Large intestine (tissue), 3 donors: ENCODE results near the gene CNNM1. TPM values are rescaled to one million over a fixed set of nuclear protein-coding genes. Genes with fewer than 3 reads are reported as not detected.

Source experiments
- DNase-seq, 2 donors: peaks; one replicate each; pipeline versions ENCODE4 v3.0.0 to v3.0.0-alpha.2; 2013
- H3K27ac ChIP-seq: one replicate; pipeline ENCODE4 v1.5.1; 2013; ENCODE audit warnings: low read length
- H3K27me3 ChIP-seq: 2 replicates; pipeline ENCODE4 v1.6.1; 2013; ENCODE audit warnings: low read length; ENCODE audit not compliant: control insufficient read depth, insufficient read depth
- H3K36me3 ChIP-seq: 2 replicates; pipeline ENCODE4 v1.6.1; 2013; ENCODE audit warnings: low read length; ENCODE audit not compliant: control insufficient read depth, insufficient read depth
- H3K4me1 ChIP-seq: one replicate; pipeline ENCODE4 v1.6.1; 2013; ENCODE audit warnings: low read length; ENCODE audit not compliant: control insufficient read depth, insufficient read depth
- H3K4me3 ChIP-seq: one replicate; pipeline ENCODE4 v1.5.1; 2013; ENCODE audit warnings: low read length
- H3K9me3 ChIP-seq: one replicate; pipeline ENCODE4 v1.6.1; 2013; ENCODE audit warnings: mild to moderate bottlenecking, low read depth, low read length, moderate library complexity; ENCODE audit not compliant: control insufficient read depth
- WGBS: methylation state at CpG from one replicate; pipeline ENCODE4 v1.1.5; 2013; ENCODE audit warnings: low lambda C conversion rate; ENCODE audit not compliant: insufficient coverage; 5-methylcytosine and 5-hydroxymethylcytosine counted together
- polyA plus RNA-seq: library from polyadenylated mRNA; unstranded; fragments of 120-200 nt; gene quantifications from one replicate; pipeline ENCODE4 v1.2.1, GENCODE V29; 2013

CNNM1 gene
- polyA plus RNA-seq, 1 donor: 0.79 TPM

DNA sequence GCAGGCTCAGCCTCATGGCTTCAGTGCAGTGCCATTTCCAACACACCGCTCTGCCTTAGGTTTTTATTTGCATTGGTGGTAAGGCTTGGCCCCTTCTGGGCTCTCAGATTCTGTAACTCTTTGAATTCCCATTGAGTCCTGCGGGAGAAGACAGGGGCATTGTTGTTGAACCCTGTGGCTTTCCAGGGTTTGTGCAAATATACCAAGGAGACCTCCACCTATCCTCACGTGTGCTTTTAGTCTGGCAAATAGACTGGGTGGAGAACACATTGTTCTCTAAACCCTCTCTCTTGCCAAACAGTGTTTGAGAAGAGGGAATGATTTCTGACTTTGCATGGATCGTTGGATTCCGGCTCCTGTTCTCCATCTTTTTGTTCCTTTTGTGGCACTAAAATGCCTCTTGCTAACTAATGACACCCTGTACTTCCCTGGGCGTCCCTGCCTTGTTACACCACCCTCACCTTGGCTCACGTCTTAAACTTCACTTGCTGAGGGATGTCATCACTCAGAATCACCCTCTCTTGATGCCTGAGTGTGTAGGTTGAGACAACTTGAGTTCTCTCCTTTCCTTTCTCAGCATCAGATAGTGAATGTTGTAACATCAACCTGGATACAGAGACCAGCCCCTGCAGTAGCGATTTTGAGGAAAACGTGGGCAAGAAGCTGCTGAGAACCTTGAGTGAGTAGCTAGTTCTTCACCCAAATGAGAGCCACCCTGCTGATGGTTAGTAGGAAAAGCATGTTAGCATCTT is 60.7 kb downstream of the CNNM1 start:
- 100% methylated on average over 1 of the region's 9 CpGs for WGBS

DNA sequence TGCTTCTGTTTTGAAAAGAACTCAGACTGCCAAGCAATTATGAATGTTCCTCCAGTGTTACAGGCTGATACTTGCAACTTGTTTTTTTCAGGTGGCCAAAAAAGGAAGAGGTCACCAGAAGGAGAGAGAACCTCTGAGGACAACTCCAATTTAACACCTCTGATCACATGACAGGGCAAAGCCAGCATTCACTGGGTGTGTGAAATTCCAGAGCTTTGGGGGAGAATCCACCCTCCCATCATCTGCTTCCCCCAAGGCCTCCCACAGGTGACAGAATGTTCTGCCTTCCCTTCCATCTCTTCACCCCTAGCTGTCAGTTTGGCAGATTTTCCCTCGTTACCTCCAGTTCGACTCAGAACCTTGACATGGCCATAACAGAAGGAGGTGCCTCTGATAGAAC is 62.2 kb downstream of the CNNM1 start:
- H3K36me3 ChIP-seq: peaks cover 2% of the 10 kb centered on the region
- H3K9me3 ChIP-seq: no peaks in the 10 kb centered on the region
- no peak for DNase-seq
- H3K4me3 ChIP-seq: no peak overlapping the region
- H3K4me1 ChIP-seq: peaks cover 7% of the 10 kb centered on the region
- peaks cover 8% of the 10 kb centered on the region for H3K27me3 ChIP-seq
- 80% methylated on average over 2 of the region's 2 CpGs for WGBS
- no peak overlapping the region for H3K27ac ChIP-seq

More for the DNA sequence above, 60.7 kb downstream of the CNNM1 start:
- Histone ChIP-seq H3K4me3 (no peak overlapping the region), H3K9me3 (no peaks in the 10 kb centered on the region), H3K36me3 (peaks cover 2% of the 10 kb centered on the region), H3K27ac (no peak overlapping the region), H3K4me1 (no peaks in the 10 kb centered on the region), H3K27me3 (peaks cover 11% of the 10 kb centered on the region)
- no peak for DNase-seq

- Histone ChIP-seq H3K27me3 (no peaks in the 10 kb centered on the region), H3K4me1 (peaks cover 7% of the 10 kb centered on the region), H3K4me3 (no peak overlapping the region), H3K9me3 (no peaks in the 10 kb centered on the region), H3K27ac (no peak overlapping the region), H3K36me3 (peaks cover 14% of the 10 kb centered on the region)
- DNase-seq: no peak
- WGBS: no CpG with 5 or more reads among the region's 2 CpGs
Observed at GRCh38 chr10:99393036-99393435, 63.9 kb downstream of the CNNM1 start.

GRCh38 chr10:99393683-99394082 is 64.5 kb downstream of the CNNM1 start:
- H3K27ac ChIP-seq: no peak overlapping the region
- no peak for DNase-seq
- no peaks in the 10 kb centered on the region for H3K27me3 ChIP-seq
- no peaks in the 10 kb centered on the region for H3K9me3 ChIP-seq
- H3K4me3 ChIP-seq: no peak overlapping the region
- H3K4me1 ChIP-seq: peaks cover 7% of the 10 kb centered on the region
- WGBS: no CpG with 5 or more reads among the region's 5 CpGs
- peaks cover 18% of the 10 kb centered on the region for H3K36me3 ChIP-seq

DNA sequence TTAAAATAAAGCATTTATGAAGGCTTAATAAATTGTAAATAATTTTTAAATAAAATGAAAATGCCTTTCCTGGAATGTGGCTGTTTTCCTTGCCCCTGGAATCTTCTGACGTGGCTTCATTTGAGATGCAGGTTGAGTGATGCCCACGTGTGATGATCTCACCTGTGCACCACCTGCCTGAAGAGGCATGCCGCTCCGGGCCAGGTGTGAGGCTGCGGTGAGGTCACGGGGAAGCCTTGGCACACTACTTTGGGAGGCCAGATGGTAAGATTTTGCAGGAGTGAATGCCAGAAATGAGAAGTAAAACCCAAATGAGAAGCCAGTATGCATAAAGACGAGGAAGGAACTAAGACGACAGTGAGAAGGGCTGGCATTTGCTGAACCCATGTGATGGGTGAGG is 65.1 kb downstream of the CNNM1 start:
- H3K4me1 ChIP-seq: peaks cover 7% of the 10 kb centered on the region
- no peak overlapping the region for H3K4me3 ChIP-seq
- DNase-seq: no peak
- 92% methylated on average over 4 of the region's 8 CpGs for WGBS
- no peak overlapping the region for H3K27ac ChIP-seq
- H3K36me3 ChIP-seq: peaks cover 23% of the 10 kb centered on the region
- H3K27me3 ChIP-seq: no peaks in the 10 kb centered on the region
- no peaks in the 10 kb centered on the region for H3K9me3 ChIP-seq

DNA sequence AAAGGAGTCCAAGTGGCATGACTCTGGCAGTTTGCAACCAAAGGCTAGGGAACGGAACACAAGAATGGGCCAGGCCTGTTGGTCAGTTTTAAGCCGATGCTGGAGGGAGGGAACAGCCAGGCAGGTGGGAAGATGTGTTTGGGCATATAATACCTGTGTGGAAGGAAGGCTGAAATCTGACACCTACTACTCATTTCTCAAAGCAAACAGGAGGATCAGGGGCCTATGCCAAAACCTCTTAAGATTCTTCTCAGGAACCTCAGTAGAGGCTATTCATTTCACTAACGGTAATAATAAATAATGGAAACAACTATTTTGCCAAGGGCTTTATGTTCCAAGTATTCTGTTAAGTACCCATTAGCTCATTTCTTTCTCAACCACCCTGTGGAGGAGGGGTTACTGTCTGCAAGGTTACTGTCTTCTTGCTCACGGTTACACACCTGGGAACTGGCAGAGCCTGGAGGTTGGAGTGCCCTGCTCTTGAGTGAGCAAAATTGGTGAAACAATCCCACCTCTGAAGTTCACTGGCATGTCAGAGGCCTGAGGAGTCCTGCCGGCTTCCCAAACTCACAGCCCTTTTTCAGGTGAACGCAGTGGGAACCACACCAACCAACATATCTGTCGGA is 65.7 kb downstream of the CNNM1 start:
- Histone ChIP-seq H3K9me3 (no peaks in the 10 kb centered on the region), H3K36me3 (peaks cover 28% of the 10 kb centered on the region), H3K4me3 (no peak overlapping the region), H3K27me3 (no peaks in the 10 kb centered on the region), H3K4me1 (peaks cover 7% of the 10 kb centered on the region), H3K27ac (no peak overlapping the region)
- DNase-seq: no peak
- 93% methylated on average over 2 of the region's 7 CpGs for WGBS

GRCh38 chr10:99395750-99396445 is 66.7 kb downstream of the CNNM1 start:
- Histone ChIP-seq H3K4me3 (no peak overlapping the region), H3K36me3 (peaks cover 35% of the 10 kb centered on the region), H3K9me3 (no peaks in the 10 kb centered on the region), H3K4me1 (peaks cover 7% of the 10 kb centered on the region), H3K27ac (no peak overlapping the region), H3K27me3 (no peaks in the 10 kb centered on the region)
- peak in 1 of 2 donors; percentile 17 for DNase-seq
- WGBS: no CpG with 5 or more reads among the region's 2 CpGs

DNA sequence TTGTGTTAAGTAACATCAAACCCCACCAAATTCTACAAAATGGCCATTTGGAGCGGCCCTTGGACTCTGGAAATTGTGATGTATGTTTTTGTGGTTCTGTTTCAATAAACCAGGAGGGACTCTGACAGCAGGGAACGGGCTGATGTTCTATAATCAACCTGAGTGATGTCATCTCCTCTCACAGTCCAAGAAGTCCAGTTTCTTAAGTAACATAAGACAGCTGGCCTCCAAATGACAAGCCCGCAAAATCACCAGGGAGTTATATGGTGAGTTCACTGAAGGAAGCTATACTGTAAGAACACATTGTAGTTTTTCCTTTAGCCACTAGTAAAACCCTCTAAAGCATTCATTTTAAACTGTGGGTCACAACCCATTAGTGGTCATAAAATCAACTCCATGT is 67.3 kb downstream of the CNNM1 start:
- peaks cover 7% of the 10 kb centered on the region for H3K4me1 ChIP-seq
- H3K36me3 ChIP-seq: peaks cover 39% of the 10 kb centered on the region
- no peak overlapping the region for H3K27ac ChIP-seq
- DNase-seq: peak; percentile 12 to 52
- no CpG with 5 or more reads among the region's 3 CpGs for WGBS
- H3K4me3 ChIP-seq: no peak overlapping the region
- no peaks in the 10 kb centered on the region for H3K27me3 ChIP-seq
- no peaks in the 10 kb centered on the region for H3K9me3 ChIP-seq

DNA sequence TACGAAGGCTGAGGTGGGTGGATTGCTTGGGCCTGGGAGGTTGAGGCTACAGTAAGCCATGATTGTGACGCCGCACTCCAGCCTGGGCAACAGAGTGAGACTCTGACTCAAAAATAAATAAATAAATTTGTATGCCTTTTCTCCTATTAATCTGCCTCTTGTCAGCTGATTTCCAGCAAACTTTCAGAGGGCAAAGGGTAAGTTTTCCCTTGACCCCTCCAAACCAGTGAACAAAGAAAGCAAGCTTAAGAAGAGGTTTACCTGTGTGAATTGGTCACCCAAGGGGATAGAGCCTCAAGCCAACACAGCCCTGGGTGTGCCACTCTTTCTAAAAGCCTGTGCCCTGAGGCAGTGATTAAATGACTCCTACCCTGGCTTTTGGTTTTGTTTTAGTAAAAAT is 70.5 kb downstream of the CNNM1 start:
- H3K4me1 ChIP-seq: peaks cover 7% of the 10 kb centered on the region
- H3K9me3 ChIP-seq: no peaks in the 10 kb centered on the region
- H3K27me3 ChIP-seq: no peaks in the 10 kb centered on the region
- peaks cover 64% of the 10 kb centered on the region for H3K36me3 ChIP-seq
- no peak overlapping the region for H3K4me3 ChIP-seq
- no peak overlapping the region for H3K27ac ChIP-seq
- WGBS: no CpG with 5 or more reads among the region's 3 CpGs
- DNase-seq: no peak

DNA sequence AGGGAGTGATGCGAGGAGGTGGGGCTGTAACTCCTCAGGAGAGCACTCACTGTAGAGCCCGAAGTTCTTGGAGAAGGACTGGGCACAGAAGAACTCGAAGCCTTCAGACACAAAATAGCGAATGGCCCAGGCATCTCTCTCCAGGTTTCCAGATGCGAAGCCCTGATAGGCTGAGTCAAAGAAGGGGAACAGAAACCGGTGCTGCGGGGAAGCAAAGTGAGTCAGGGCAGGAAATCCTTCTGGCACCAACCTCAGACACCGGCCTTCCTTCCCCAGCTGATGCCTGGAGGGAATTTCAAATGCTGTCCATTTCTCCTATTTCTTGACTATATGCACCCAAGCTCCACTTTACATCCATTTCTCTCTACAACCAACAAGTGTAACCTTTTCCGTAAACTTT is 74.5 kb downstream of the CNNM1 start:
- H3K36me3 ChIP-seq: peaks cover 64% of the 10 kb centered on the region

More for the DNA sequence above, 74.5 kb downstream of the CNNM1 start:
- H3K9me3 ChIP-seq: no peaks in the 10 kb centered on the region
- no peaks in the 10 kb centered on the region for H3K27me3 ChIP-seq
- H3K4me1 ChIP-seq: no peaks in the 10 kb centered on the region
- WGBS: 100% methylated on average over 1 of the region's 9 CpGs
- no peak overlapping the region for H3K4me3 ChIP-seq
- H3K27ac ChIP-seq: no peak overlapping the region
- DNase-seq: no peak
